Left hindlimb (tissue), 1 donor: ENCODE measurements around the gene ZDHHC1.
"Not testable (repeated sequence)": the region's sequence is repeated elsewhere in the genome, so short reads cannot be mapped to it uniquely, and the experiment has no call there.

Experiments used
- DNase-seq: peaks from one replicate; pipeline ENCODE4 v3.0.0-alpha.2; 2018

Gene ZDHHC1

GRCh38 chr16:67392301-67393059 is 23.8 kb downstream of the ZDHHC1 start:
- no peak for DNase-seq

- peak; percentile 68 for DNase-seq
Measured at GRCh38 chr16:67391424-67392300, 24.6 kb downstream of the ZDHHC1 start.

GRCh38 chr16:67390816-67391423 is 25.4 kb downstream of the ZDHHC1 start:
- no peak for DNase-seq

GRCh38 chr16:67389911-67390815 is 26.1 kb downstream of the ZDHHC1 start:
- no peak for DNase-seq

GRCh38 chr16:67388591-67388990 is 27.7 kb downstream of the ZDHHC1 start:
- DNase-seq = no peak

GRCh38 chr16:67388191-67388590 is 28.1 kb downstream of the ZDHHC1 start:
- DNase-seq = no peak

- no peak for DNase-seq
Measured at GRCh38 chr16:67387479-67388079, 28.7 kb downstream of the ZDHHC1 start.

GRCh38 chr16:67386861-67387455 is 29.3 kb downstream of the ZDHHC1 start:
- DNase-seq = no peak

- DNase-seq = no peak
Measured at GRCh38 chr16:67384778-67385510, 31.3 kb downstream of the ZDHHC1 start.

- no peak for DNase-seq
Measured at GRCh38 chr16:67383284-67383683, 33.0 kb downstream of the ZDHHC1 start.

GRCh38 chr16:67378642-67379041 is 37.6 kb downstream of the ZDHHC1 start:
- no peak for DNase-seq

GRCh38 chr16:67376012-67376411 is 40.3 kb downstream of the ZDHHC1 start:
- not testable (repeated sequence) for DNase-seq

GRCh38 chr16:67372664-67373063 is 43.6 kb downstream of the ZDHHC1 start:
- no peak for DNase-seq

- no peak for DNase-seq
Measured at GRCh38 chr16:67370661-67371060, 45.6 kb downstream of the ZDHHC1 start.

GRCh38 chr16:67364600-67365235 is 51.6 kb downstream of the ZDHHC1 start:
- DNase-seq = no peak

- no peak for DNase-seq
Measured at GRCh38 chr16:67361038-67361437, 55.2 kb downstream of the ZDHHC1 start.

- DNase-seq = not testable (repeated sequence)
Measured at GRCh38 chr16:67359540-67360269, 56.6 kb downstream of the ZDHHC1 start.

- no peak for DNase-seq
Measured at GRCh38 chr16:67357561-67357960, 58.7 kb downstream of the ZDHHC1 start.

- no peak for DNase-seq
Measured at GRCh38 chr16:67356396-67356795, 59.9 kb downstream of the ZDHHC1 start.

GRCh38 chr16:67352463-67352862 is 63.8 kb downstream of the ZDHHC1 start:
- not testable (repeated sequence) for DNase-seq
